Fibroblast of lung (primary cell): ENCODE measurements around the gene CLIC5. TPM values are rescaled to one million over a fixed set of nuclear protein-coding genes. Genes with fewer than 3 reads are reported as not detected.

ENCODE experiments used
- DNase-seq, 2 donors: peaks; one replicate each; pipeline versions ENCODE4 v3.0.0 to v3.0.0-alpha.2; 2010; ENCODE audit warnings: low read depth in 2 of 2
- H2AFZ ChIP-seq: 2 replicates; pipeline ENCODE4 v1.5.1; 2012; ENCODE audit warnings: low read length, control low read depth, inconsistent platforms
- H3K27ac ChIP-seq: 2 replicates; pipeline ENCODE4 v1.5.1; 2011; ENCODE audit warnings: low read length, control low read depth; ENCODE audit not compliant: insufficient read depth
- H3K27me3 ChIP-seq: 2 replicates; pipeline ENCODE4 v1.5.1; 2011; ENCODE audit warnings: mild to moderate bottlenecking, low read length; ENCODE audit not compliant: control insufficient read depth, insufficient read depth
- H3K36me3 ChIP-seq: 2 replicates; pipeline ENCODE4 v1.5.1; 2011; ENCODE audit warnings: low read length; ENCODE audit not compliant: control insufficient read depth, insufficient read depth
- H3K4me1 ChIP-seq: 2 replicates; pipeline ENCODE4 v1.5.1; 2011; ENCODE audit warnings: low read length; ENCODE audit not compliant: control insufficient read depth, insufficient read depth; ENCODE audit errors: extremely low read depth
- H3K4me2 ChIP-seq: 2 replicates; pipeline ENCODE4 v1.5.1; 2011; ENCODE audit warnings: low read length, control low read depth; ENCODE audit not compliant: insufficient read depth; ENCODE audit errors: extremely low read depth
- H3K4me3 ChIP-seq, 4 experiments: fragments of 200-600 bp in 1 of 4; sonication (generic) in 1 of 4; replicated peaks in 1 of 4; 2 replicates each; pipeline ENCODE4 v1.5.1; 2011 to 2016; ENCODE audit warnings: low read length in 4 of 4, low read depth in 3 of 4, mild to moderate bottlenecking in 3 of 4, control low read depth in 2 of 4, inconsistent platforms in 1 of 4, mixed read lengths in 1 of 4; ENCODE audit not compliant: insufficient read depth in 1 of 4; ENCODE audit errors: control extremely low read depth in 1 of 4
- H3K79me2 ChIP-seq: 2 replicates; pipeline ENCODE4 v1.5.1; 2012; ENCODE audit warnings: mild to moderate bottlenecking, low read length, inconsistent platforms; ENCODE audit not compliant: control insufficient read depth, insufficient read depth
- H3K9ac ChIP-seq: 2 replicates; pipeline ENCODE4 v1.5.1; 2011; ENCODE audit warnings: mild to moderate bottlenecking, low read length, control low read depth; ENCODE audit not compliant: insufficient read depth
- H3K9me3 ChIP-seq: 2 replicates; pipeline ENCODE4 v1.5.1; 2012; ENCODE audit warnings: low read depth, low read length; ENCODE audit not compliant: control insufficient read depth, insufficient read depth
- H4K20me1 ChIP-seq: 2 replicates; pipeline ENCODE4 v1.5.1; 2011; ENCODE audit warnings: low read length; ENCODE audit not compliant: control insufficient read depth, insufficient read depth; ENCODE audit errors: extremely low read depth
- CTCF ChIP-seq, 2 donors: IDR thresholded peaks in 1 of 2; conservative IDR thresholded peaks in 1 of 2; 1 replicate in 1 of 2; 2 replicates in 1 of 2; pipeline ENCODE4 v1.5.1; 2011 to 2012; ENCODE audit warnings: low read length in 2 of 2, control low read depth in 1 of 2, inconsistent platforms in 1 of 2, low read depth in 1 of 2, mild to moderate bottlenecking in 1 of 2
- EZH2 ChIP-seq: IDR thresholded peaks from 2 replicates; pipeline ENCODE4 v1.5.1; 2012; ENCODE audit warnings: low read length, control low read depth, mild to moderate bottlenecking; ENCODE audit errors: missing control alignments
- polyA plus RNA-seq, 2 donors: library from polyadenylated mRNA; depleted of rRNA in 1 of 2; stranded (reverse) in 1 of 2; unstranded in 1 of 2; fragments of >200 nt; gene quantifications; 2 replicates each; pipeline ENCODE4 v1.2.1, GENCODE V29; 2011 to 2012; ENCODE audit warnings: missing spikeins in 1 of 2
- total RNA-seq: library from RNA; depleted of rRNA; stranded (reverse); fragments of >200 nt; gene quantifications from 2 replicates; pipeline ENCODE4 v1.2.1, GENCODE V29; 2014

CLIC5 gene
- total and polyA plus RNA-seq, 2 donors (not counting 1 experiment from before 2014, with no cell fraction given): 0.03 TPM; not detected in 1

- no peak overlapping the region for H3K9ac ChIP-seq
- TF ChIP-seq CTCF (conservative IDR thresholded peaks at IDR 0.05 in 1 of 2, IDR thresholded peaks at IDR 0.05 in 1 of 2; ENCODE audit: low read depth in 1 of 2, low read length in 2 of 2) (no peak), EZH2 (no peak)
- H3K4me1 ChIP-seq: no peaks in the 10 kb centered on the region
- H3K36me3 ChIP-seq: no peaks in the 10 kb centered on the region
- H4K20me1 ChIP-seq: no peaks in the 10 kb centered on the region
- H2AFZ ChIP-seq: no peak overlapping the region
- no peaks in the 10 kb centered on the region for H3K79me2 ChIP-seq
- DNase-seq: no peak
- no peaks in the 10 kb centered on the region for H3K9me3 ChIP-seq
- no peak overlapping the region for H3K27ac ChIP-seq
- H3K27me3 ChIP-seq: peaks cover 2% of the 10 kb centered on the region
- no peak overlapping the region for H3K4me3 ChIP-seq
- H3K4me2 ChIP-seq: no peak overlapping the region
Observed at GRCh38 chr6:46025573-46025972, 9.9 kb upstream of the CLIC5 start.

GRCh38 chr6:46024124-46024769, 8.6 kb upstream of the CLIC5 start:
- TF ChIP-seq CTCF (conservative IDR thresholded peaks at IDR 0.05 in 1 of 2, IDR thresholded peaks at IDR 0.05 in 1 of 2; ENCODE audit: low read depth in 1 of 2, low read length in 2 of 2): no peak
- no peak for TF ChIP-seq EZH2
- no peak for DNase-seq

GRCh38 chr6:46023216-46023915, 7.7 kb upstream of the CLIC5 start:
- H3K36me3 ChIP-seq: no peaks in the 10 kb centered on the region
- TF ChIP-seq CTCF (conservative IDR thresholded peaks at IDR 0.05 in 1 of 2, IDR thresholded peaks at IDR 0.05 in 1 of 2; ENCODE audit: low read depth in 1 of 2, low read length in 2 of 2) (no peak), EZH2 (no peak)
- no peaks in the 10 kb centered on the region for H3K4me1 ChIP-seq
- H3K27me3 ChIP-seq: no peaks in the 10 kb centered on the region
- no peak overlapping the region for H3K4me3 ChIP-seq
- H3K79me2 ChIP-seq: no peaks in the 10 kb centered on the region
- H3K4me2 ChIP-seq: no peak overlapping the region
- DNase-seq: peak; percentile 19 to 28
- no peak overlapping the region for H3K27ac ChIP-seq
- H2AFZ ChIP-seq: no peak overlapping the region
- no peaks in the 10 kb centered on the region for H4K20me1 ChIP-seq
- no peak overlapping the region for H3K9ac ChIP-seq
- H3K9me3 ChIP-seq: no peaks in the 10 kb centered on the region

More at GRCh38 chr6:46024124-46024769, 8.6 kb upstream of the CLIC5 start:
- H3K36me3 ChIP-seq: no peaks in the 10 kb centered on the region
- no peaks in the 10 kb centered on the region for H3K27me3 ChIP-seq
- H3K4me3 ChIP-seq: no peak overlapping the region
- no peaks in the 10 kb centered on the region for H4K20me1 ChIP-seq
- no peak overlapping the region for H3K9ac ChIP-seq
- no peaks in the 10 kb centered on the region for H3K9me3 ChIP-seq
- H3K27ac ChIP-seq: no peak overlapping the region
- no peaks in the 10 kb centered on the region for H3K4me1 ChIP-seq
- H2AFZ ChIP-seq: no peak overlapping the region
- no peaks in the 10 kb centered on the region for H3K79me2 ChIP-seq
- no peak overlapping the region for H3K4me2 ChIP-seq
